Measurements from ENCODE around the gene CCDC187. TPM values are rescaled to one million over a fixed set of nuclear protein-coding genes. Genes with fewer than 3 reads are reported as not detected.

The CCDC187 gene
- total RNA-seq, 2 donors from 2014 or later = 0.30 to 0.48 TPM

- Histone ChIP-seq H3K4me3 (no peak overlapping the region), H3K9me3 (no peaks in the 10 kb centered on the region), H3K27ac (no peak overlapping the region), H3K4me1 (peaks cover 5% of the 10 kb centered on the region), H3K36me3 (no peaks in the 10 kb centered on the region), H3K9ac (ENCODE audit: low read depth in 2 of 2, low read length in 2 of 2) (peak overlapping the region in 1 of 2 donors; percentile 44), H3K27me3 (no peaks in the 10 kb centered on the region)
- intact Hi-C loops (cut with DNase I) = loop anchor here (10.0 kb wide), 1 partner anchor 109 kb away; no protein-coding TSS in a partner anchor
- peak; percentile 73 for DNase-seq
- TF ChIP-seq CTCF (IDR thresholded peaks at IDR 0.05) = peak; percentile 74
Observed at GRCh38 chr9:136283291-136284235, 20.3 kb downstream of the CCDC187 start.

- no peak for DNase-seq
- Histone ChIP-seq H3K9ac (ENCODE audit: low read depth in 2 of 2, low read length in 2 of 2) (no peak overlapping the region), H3K36me3 (no peaks in the 10 kb centered on the region), H3K27me3 (no peaks in the 10 kb centered on the region), H3K27ac (no peak overlapping the region), H3K4me3 (no peak overlapping the region), H3K9me3 (no peaks in the 10 kb centered on the region), H3K4me1 (peaks cover 5% of the 10 kb centered on the region)
- intact Hi-C loops (cut with DNase I) = loop anchor here (10.0 kb wide), 1 partner anchor 108 kb away; no protein-coding TSS in a partner anchor
- no peak for TF ChIP-seq CTCF (IDR thresholded peaks at IDR 0.05)
Observed at GRCh38 chr9:136282272-136282861, 21.5 kb downstream of the CCDC187 start.

GRCh38 chr9:136281421-136282271, 22.2 kb downstream of the CCDC187 start:
- Histone ChIP-seq H3K27me3 (no peaks in the 10 kb centered on the region), H3K9me3 (no peaks in the 10 kb centered on the region), H3K4me3 (no peak overlapping the region), H3K27ac (no peak overlapping the region), H3K36me3 (no peaks in the 10 kb centered on the region), H3K9ac (ENCODE audit: low read depth in 2 of 2, low read length in 2 of 2) (no peak overlapping the region), H3K4me1 (peaks cover 5% of the 10 kb centered on the region)
- no peak for DNase-seq
- no peak for TF ChIP-seq CTCF (IDR thresholded peaks at IDR 0.05)
- intact Hi-C loops (cut with DNase I) = loop anchor here (10.0 kb wide), 1 partner anchor 107 kb away; no protein-coding TSS in a partner anchor

- no peaks in the 10 kb centered on the region for H3K36me3 ChIP-seq
- H3K9me3 ChIP-seq = no peaks in the 10 kb centered on the region
- H3K4me3 ChIP-seq = no peak overlapping the region
- H3K27ac ChIP-seq = no peak overlapping the region
- intact Hi-C loops (cut with DNase I) = loop anchor here (10.0 kb wide), 1 partner anchor 106 kb away; no protein-coding TSS in a partner anchor
- no peak overlapping the region for H3K9ac ChIP-seq (ENCODE audit: low read depth in 2 of 2, low read length in 2 of 2)
- no peaks in the 10 kb centered on the region for H3K27me3 ChIP-seq
- no peak for TF ChIP-seq CTCF (IDR thresholded peaks at IDR 0.05)
- peaks cover 5% of the 10 kb centered on the region for H3K4me1 ChIP-seq
- no peak for DNase-seq
Observed at GRCh38 chr9:136280535-136281315, 23.2 kb downstream of the CCDC187 start.

Measured in colonic mucosa (tissue), 4 donors.